GM18858 (cell line): Measurements from ENCODE around the gene PAX3.

ENCODE experiments used
- ATAC-seq: cut with Tn5 transposase; IDR thresholded peaks from one replicate; pipeline ENCODE4 v1.9.1; 2021; ENCODE audit not compliant: unreplicated experiment

Gene PAX3

DNA sequence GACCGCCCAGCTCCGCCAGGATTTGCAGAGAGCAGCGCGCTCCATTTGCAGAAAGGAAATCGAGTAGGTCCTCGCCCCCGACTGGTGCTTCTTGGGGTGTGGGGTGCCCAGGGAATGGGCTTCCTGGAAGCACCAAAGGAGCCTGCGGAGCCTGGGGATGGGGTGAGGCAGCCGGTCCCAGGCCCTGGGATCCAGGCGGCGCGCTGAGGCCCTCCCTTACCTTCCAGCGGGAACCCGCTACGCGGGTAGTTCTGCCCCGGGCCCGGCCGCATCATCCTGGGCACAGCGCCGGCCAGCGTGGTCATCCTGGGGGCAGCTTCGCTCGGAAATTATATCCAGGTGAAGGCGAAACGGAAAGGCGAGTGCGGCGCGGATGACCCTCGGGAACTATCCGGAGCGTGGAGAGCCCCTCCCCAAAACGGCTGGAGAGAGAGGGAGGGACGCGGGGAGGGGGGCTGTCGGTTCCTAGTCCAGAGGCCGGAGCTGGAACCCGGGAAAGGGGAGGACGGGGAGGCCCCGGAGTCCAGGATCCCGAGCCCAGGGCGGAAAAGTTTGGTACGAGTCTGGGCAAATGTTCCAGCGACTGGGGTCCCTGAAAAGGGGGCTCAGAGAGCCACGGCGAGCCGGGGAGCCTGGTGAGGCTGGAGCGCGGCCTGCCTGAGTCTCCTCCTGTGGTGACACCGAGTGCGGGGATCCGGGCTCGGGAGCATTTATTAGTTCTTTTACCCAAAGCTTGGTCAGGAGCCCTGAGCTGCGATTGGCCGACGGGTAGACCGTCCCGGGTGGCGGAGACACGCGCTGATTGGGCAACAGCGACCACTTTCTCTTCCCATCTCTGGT, at the start of gene PAX3:
PAX3 (minus strand) TSS at position 688 of the 840 bp plus-strand sequence; CDS start at position 305, 383 bp downstream.
- ATAC-seq: no peak

DNA sequence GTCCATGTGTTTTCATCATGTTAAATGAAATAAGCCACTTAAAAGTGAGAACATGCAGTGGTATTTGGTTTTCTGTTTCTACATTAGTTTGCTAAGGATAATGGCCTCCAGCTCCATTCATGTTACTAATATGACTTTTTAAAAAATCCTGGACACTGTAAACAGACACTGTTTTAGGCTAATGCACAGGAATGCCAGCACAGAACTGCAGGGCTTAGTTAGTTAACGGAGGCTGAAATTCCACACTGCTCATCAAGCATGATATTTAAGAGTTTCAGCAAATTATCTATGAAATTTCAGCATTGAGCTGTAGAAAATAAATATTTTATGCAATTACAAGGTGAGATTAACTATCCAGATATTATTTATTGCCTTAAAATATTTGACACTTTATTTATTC, 42.5 kb upstream of the PAX3 start:
- ATAC-seq: no peak

DNA sequence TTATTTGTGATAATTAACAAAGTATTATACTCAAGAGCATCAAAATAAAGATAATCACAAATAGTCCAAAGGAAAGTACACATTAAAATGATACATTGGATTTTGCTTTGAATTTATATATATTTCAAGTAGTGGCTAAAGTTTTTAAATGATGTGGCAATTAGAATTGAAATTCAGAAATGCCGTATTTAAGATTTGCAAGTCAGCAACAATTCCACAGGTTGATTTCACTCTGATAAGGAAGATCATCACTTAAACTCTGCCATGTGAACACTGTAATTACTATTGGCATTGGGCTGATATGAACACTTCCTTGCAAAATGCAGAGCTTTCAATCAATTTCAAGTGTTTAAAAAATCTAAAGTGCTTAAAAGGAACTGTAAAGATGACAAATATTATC, 39.6 kb upstream of the PAX3 start:
- no peak for ATAC-seq

DNA sequence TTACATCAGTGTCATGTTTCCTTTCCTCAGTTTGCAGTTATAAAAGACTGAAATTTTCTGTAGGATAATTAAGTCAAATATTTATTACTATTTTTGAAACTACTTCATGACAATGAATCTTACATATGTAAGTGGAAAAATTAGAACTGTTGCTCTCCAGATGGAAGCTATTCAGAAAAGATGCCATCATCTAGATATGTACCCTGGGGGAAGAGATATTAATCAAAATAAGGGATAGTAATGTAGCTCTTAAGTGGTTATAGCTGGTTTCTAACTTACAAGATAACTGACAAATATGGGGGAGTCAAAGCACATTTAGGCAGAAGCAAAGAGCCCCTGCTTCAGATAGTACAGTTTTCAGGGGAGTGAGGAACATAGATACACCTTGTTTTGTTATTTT, 38.1 kb upstream of the PAX3 start:
- ATAC-seq: no peak

DNA sequence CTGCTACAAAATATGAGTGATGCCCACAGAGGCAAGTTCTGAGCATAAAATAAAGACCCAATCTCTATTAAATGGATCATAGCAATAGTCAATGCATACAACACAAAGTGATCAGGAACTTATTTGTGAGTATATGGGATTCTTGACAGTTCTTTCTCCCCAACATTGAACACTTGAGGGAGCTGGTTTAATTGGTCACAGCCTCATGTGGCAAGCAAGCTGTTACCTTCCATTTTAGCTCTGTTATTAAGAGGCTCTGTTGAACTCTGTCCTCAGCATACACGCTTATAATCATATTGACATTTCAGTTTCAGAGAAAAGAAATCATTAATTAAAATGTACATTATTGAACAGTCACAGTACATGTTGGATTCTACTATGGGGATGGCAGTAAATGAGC, 37.6 kb upstream of the PAX3 start:
- no peak for ATAC-seq

DNA sequence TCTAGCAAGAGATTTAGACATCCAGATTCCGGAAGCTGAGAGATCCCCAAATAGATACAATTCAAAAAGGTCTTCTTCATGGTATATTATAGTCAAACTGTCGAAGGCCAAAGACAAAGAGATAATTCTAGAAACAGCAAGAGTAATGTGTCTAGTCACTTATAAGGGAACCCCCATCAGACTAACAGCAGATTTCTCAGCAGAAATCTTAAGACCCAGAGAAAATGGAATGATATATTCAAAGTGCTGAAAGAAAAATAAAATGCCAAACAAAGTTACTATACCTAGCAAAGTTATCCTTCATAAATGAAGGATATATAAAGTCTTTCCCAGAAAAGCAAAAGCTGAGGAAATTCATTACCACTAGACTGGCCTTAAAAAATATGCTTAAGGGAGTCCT, 36.1 kb upstream of the PAX3 start:
- ATAC-seq: no peak

DNA sequence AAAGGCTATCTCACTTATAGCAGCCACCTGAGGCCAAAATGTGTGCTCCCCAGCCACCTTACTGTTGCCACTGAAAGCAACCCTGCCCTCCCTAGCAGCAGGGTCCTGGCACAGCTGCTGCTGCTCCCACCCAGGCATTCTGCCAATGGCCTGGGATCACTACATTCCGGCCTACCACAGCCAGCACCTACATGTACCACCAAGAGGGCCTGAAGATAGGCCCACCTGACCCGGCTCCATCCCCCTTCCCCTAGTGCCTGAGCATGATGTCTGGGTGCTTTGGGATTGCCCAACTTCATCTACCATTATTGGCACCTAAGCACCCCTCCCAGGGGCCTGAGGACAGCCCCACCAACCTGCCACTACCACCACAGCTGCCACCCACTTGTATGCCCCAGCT, 34.6 kb upstream of the PAX3 start:
- ATAC-seq: no peak

DNA sequence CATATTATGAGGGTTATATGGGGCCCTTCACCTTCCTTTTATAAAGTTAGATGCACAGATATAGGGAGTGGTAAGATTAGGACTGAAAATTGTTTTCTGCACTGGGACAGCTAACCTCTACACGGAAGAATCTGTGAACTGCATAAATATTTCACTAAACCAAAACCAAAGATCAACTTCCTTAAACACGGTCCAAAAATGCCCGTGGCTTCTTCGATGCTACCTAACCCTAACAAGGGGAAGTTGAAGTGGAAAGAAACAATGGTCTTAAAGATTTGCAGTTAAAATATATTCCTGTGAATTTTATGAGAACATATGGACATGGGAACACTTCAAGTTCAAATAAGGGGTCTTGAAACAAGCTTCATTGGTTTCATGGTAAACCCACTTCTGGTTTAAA, 33.3 kb upstream of the PAX3 start:
- ATAC-seq: no peak

DNA sequence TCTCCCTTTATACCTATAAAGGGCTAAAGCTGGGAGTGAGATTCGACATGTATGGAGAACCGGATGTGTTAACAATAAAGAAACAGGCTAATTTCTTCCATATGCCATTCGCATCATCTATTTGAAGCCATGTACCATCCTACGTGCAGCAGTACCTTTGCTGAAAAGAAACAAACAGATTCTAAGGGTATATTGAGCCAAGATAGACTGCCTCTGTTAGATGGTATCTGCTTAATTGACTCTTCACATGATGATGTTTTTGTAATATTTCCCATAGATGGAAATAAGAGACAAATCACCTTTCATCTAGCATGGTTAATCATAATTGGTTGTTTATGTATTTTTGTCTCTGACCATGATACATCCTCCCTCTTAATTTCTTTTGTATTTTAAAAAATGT, 32.1 kb upstream of the PAX3 start:
- no peak for ATAC-seq

DNA sequence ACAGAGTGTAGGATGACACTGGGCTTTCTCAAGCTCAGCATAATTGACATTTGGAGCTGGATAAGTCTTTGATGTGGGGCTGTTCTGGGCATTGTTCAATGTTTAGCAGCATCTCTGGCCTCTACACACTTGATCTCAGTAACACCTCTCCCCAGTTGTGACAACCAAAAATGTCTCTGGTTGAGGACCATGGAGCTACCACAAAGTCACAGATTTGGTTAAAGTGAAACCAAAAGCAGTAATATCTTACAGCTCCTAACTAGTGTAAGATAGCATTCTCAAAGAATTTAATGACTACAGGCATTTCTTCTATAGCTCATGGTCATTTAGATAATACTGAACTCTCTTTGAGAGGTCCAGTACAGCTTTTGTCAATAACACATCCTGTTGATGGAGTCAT, 23.4 kb upstream of the PAX3 start:
- ATAC-seq: peak; percentile 23

DNA sequence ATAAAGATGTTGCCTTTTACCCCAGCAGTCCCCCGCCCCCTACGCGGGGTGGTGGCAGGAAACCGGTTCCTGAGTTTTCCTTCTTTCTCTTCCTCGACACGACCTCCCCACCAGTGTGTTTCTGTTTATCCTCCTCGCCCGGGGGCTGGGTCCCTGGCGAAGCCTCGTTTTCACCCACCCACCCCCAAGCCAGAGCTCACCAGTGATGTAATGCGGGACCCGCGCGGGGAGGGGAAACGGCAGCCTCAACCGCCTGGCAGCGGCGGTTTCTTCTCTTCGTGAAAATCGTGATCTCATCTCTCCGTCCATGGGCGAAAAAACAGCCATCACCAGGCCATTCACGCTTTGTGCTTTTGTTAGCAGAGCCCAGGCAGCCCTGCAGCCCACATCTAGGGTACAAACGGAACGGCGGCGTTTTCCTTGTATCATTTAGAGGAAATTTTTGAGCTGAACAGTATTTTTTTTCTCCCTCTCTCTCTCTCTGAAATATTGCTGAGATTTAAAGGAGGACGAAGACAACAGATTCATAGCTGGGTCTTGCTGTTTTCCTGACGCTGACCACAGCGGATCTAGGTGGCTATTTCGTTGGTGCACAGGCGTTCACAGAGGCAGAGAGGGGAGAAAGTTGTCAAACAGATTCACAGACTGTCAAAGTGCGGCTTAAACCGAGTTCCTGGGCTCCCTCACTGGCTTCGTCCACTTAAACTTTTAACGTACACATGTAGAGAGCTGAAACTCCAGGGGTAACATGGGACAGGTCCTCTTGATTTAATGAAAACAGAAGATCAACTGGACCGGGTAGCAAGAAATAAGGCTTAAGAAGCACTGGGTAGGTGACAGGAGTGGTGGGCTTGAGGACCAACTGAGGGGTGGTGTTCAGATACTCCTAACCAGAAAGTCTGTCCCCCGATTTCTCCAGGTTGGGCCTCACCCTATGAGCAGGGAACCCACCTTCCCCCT, 21.9 kb upstream of the PAX3 start:
- no peak for ATAC-seq

DNA sequence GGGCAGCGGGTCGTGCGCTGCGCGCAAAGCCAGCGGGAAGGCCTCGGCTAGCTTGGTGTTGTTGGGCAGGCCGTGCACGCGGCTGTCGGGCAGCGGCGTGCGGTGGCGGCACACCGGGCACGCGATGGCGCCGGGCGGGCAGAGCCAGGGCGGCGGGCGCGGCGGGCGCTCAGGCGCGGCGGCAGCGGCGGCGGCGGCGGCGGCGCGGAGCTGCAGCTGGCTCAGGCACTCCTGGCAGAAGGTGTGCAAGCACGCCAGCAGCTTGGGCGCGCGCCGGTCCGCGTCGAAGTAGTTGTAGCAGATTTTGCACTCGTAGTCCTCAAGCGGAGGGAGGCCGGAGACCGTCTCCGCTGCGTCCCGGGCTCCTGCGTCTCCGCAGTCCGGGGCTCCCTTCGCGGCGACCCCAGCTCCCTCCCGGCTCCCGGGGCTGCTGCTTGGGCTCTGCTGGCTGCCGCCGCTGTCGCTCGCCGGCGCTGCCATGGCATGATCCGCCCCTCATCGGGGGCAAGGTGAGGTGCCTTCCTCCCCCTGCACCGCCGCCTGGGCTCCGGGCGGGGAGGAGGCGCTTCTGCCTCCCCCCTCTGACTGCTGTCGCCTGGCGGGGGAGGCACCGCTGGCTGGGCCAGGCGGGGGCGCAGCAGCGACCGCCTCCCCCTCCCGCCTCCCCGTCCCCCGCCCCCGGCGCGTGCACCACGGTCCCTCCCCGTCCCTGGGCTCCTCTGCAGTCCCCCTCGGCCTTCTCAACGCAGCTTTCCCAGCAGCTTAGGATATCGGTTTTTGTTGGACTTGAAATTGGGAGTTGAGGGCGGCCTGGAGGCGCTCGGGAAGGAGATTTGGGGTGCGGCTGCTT, 21.0 kb upstream of the PAX3 start:
- peak; percentile 30 for ATAC-seq

DNA sequence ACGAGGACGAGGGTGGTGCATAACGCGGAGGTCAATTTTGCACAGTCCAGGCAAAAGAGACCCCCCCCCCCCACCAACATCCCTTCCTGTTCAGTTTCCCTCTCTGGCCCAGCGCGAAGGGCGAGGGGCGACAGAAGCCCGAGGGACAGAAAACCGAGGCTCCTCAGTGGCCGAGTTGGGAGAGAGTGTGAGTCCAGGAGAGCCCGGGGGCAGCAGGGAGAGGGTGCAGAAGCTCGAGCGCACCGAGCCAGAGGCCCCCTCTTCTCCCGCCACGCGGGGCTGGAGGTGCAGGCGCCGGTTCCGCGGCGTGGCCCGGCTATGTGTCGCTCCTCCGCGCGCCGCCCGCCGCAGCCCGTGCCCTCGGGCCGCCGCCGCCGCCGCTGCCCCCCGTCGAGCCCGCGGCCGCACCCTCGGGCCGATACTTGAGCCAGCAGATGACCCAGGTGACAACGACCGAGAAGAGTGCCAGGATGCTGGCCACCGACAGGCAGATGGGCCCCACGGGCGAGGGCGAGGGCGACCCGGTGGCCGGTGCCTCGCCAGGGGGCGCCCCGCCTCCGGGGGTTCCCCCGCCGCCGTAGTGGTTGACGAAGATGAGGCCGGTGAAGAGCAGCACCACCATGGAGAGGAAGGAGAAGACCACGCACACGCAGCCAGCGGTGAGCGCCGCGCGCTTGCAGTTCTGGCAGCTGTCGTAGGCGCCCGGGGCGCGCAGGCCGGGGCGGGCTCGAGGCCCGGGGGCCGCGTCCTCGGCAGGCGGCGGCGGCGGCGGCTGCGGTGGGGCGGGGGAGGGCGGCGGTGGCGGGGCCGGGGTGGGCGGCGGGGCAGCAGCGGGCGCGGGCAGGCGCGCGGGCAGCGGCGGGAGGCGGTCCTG, 20.2 kb upstream of the PAX3 start:
- peak; percentile 30 for ATAC-seq

DNA sequence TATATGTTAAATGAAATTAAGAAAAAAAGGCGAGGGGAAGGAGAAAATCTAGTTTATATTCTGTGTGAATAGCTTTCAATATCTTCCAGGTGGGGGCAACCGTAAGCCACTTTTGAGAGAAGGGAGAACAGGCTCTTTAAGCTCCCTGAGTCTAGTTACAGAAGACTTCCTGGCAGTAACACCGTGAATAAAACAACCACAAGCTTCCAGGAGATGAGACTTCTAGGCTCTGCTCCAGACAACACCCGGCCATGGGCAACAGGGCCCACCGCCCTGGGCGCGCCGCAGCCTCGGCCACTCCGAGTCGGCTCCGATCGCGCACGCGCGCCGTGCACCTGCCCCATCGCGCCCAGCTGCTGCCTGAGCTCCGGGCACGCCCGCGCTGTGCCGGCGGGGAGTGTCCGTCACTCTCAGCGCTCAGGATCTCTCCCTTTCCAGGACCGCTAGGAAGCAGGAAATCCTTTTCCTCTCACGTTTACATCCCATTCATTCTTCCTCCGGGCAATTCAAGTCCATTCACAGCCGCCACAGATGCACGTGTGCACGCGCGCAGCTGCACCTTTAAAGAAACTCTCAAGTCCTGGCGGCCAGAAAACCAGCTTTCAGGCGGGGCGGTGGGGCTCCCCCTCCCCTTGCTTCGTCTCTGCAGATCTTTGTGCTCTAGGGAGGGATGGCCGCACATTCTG, 19.4 kb upstream of the PAX3 start:
- ATAC-seq: peak; percentile 38

DNA sequence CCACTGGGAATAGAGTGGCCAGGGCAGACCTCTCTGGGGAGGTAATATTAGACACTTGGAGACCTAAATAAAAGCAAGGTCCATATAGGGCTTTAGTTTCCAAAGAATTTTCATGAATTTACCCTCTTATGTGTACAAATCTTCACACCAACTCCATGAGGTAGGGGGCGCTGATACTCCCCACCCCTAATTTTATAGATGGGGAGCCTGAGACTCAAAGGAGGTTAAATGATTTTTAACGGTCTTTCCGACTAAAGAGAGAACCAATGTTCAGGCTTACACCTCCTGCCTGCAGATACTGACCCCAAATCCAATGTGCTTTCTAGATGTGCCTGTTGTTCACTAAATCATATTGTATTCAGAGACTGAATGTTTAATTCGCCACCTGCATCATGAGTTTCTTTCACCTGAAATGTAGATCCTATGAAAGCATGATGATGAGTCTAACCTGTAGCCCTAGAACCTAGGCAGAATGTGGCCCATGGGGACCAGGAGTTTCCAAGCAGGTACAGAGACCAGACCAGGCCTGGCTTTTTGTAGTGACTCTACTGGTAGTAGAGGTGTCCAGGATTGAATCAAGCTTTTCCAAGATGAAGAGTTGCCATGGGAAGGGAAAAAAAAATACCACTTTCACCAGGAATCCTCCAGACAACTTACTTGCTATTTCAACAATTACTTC, 16.8 kb upstream of the PAX3 start:
- no peak for ATAC-seq

DNA sequence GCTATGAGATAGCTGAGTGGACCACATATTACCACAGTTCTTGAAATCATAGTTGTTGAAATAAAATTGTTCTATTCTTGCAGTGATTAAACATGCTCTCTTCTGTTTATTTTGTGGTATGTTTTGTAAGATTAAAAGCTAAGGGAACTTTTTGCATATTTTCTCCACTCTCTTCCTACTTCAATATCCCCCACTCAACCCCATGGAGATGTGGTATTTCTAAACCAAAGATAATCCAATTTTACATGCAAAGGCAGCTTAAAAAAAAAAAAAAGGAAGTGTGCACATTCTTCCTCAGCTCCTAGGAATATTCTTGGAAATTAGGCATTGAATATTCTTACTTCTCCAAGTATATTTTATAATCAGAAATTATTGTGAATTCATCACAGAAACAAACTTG, 15.0 kb upstream of the PAX3 start:
- ATAC-seq: no peak

DNA sequence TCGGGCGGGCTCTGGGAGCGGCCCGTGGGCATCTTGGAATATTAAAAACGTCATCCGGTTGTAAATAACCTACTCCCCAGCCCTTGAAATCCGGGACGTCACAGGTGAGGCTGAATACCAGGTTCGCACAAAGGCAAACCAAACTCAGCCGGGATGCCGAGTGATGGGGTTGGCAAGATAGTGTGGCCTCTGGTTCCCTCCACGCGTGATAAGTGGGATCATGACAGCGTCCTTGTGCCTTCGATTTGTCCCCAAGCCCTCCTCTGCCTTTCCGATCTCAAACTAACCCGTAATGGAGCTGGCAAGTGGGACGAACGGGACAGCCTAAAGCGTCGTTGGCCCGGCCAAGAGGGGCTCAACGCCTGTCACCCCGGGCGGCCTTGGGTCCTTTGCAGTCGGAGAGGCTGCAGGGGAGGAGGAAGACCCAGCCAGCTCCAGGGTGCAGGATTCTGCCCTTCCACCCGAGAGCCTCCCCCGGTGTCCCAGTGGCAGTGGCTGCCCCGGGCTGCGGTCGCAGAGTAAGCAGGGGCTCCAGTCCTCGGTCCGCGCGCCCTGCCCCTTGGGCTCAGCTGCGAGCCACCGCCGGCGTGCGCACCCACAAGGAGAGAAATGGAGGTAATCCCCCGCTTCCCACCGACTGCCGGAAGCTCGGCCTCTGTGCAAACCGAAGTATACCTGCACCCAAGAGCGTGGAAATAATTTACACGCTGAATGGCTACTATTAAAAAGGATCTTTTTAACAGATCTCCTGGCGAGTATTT, 13.4 kb upstream of the PAX3 start:
- ATAC-seq: no peak

DNA sequence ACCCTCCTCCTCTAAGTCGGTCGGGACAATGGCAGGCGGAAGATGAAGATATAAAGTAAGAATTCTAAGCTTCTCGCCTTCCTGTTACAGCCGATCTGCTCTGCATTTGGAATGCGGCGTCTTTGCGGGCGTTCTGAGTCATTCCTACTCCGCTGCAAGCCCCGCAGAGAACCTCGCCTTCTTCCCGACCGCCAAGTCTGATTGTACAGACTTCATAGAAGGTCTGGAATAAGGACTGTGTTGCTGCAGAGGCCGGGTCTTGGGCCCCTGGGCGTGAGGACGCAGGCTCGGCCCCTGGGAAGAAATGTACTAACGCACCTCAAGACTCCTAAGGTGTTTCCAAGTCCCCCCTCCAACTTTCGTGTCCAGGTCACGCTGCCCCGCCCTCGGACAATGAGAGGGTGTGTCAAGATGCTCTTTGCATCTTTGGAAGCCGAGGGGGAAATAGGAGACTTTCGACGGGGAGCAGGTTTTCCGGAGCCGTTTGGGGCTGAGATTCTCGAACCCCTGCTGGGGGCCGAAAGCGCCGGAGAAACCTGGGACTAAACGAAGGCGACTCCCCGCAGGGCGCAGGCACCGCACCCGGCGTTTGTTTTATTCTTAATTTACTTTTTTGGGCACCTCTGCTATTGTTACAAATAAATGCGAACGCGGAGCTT, 12.7 kb upstream of the PAX3 start:
- no peak for ATAC-seq
